SU-DHL-6 (cell line): ENCODE measurements around the gene OXT.

Experiments
- EZH2phosphoT487 ChIP-seq: fragments of 200-600 bp; sonication (generic), shearing (Covaris generic); conservative IDR thresholded peaks from 2 replicates; pipeline ENCODE4 v1.6.1; 2018; ENCODE audit warnings: mild to moderate bottlenecking, antibody characterized with exemption, low read length, moderate library complexity, mixed read lengths
- TF ChIP-seq, protein P1 (sequence below): fragments of 200-600 bp; sonication (generic); IDR thresholded peaks from one replicate; pipeline ENCODE4 v1.5.1; 2017; ENCODE audit warnings: antibody characterized with exemption, mild to moderate bottlenecking, low read length, moderate library complexity; ENCODE audit not compliant: insufficient read depth, poor library complexity, severe bottlenecking

DNA sequence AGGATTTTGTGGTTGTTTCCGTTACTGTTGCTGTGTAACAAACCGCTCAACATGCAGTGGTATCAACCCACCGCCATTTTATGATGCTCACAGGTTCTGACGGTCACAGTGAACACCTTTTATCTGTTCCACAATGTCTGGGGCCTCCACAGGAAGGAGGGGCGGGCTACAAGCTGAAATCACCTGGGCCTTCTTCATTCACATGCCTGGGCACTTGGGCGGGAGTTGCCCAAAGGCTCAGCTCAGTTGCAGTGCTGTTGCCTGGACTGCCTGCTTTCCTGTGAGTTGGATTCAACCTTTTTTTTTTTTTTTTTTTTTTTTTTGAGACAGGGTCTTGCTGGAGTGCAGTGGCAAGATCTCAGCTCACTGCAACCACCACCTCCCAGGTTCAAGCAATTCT, 29.8 kb downstream of the OXT start:
- TF ChIP-seq, protein P1, sequence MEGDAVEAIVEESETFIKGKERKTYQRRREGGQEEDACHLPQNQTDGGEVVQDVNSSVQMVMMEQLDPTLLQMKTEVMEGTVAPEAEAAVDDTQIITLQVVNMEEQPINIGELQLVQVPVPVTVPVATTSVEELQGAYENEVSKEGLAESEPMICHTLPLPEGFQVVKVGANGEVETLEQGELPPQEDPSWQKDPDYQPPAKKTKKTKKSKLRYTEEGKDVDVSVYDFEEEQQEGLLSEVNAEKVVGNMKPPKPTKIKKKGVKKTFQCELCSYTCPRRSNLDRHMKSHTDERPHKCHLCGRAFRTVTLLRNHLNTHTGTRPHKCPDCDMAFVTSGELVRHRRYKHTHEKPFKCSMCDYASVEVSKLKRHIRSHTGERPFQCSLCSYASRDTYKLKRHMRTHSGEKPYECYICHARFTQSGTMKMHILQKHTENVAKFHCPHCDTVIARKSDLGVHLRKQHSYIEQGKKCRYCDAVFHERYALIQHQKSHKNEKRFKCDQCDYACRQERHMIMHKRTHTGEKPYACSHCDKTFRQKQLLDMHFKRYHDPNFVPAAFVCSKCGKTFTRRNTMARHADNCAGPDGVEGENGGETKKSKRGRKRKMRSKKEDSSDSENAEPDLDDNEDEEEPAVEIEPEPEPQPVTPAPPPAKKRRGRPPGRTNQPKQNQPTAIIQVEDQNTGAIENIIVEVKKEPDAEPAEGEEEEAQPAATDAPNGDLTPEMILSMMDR, result no peak
- no peak for TF ChIP-seq EZH2phosphoT487
